Frontal cortex (tissue), 4 donors: Measurements from ENCODE around the gene TNFRSF21. TPM values are rescaled to one million over a fixed set of nuclear protein-coding genes. Genes with fewer than 3 reads are reported as not detected.
A peak's percentile ranks its signal among the peaks of the same experiment; 100 is the strongest.
"Not testable (repeated sequence)": the region's sequence is repeated elsewhere in the genome, so short reads cannot be mapped to it uniquely, and the experiment has no call there.

ENCODE experiments used
- DNase-seq, 2 donors: peaks; one replicate each; pipeline ENCODE4 v3.0.0; 2012; ENCODE audit warnings: low spot score in 2 of 2
- FAIRE-seq: peaks from 2 replicates; lab custom pipeline; 2012; peaks lifted over from hg19 to GRCh38; lab: Jason Lieb, UNC
- total RNA-seq: library from RNA; depleted of rRNA; stranded (reverse); fragments of >200 nt; gene quantifications from one replicate; pipeline ENCODE4 v1.2.3, GENCODE V29; 2014
- donor health status: control.
- donor health status: control.
- donor health status: control.

The TNFRSF21 gene
- total RNA-seq, 1 donor from 2014 or later = 54.2 TPM

GRCh38 chr6:47323887-47324286, 14.2 kb upstream of the TNFRSF21 start:
- DNase-seq (no peak), FAIRE-seq (no peak)

GRCh38 chr6:47323321-47323720, 13.6 kb upstream of the TNFRSF21 start:
- FAIRE-seq = no peak
- no peak for DNase-seq

- FAIRE-seq = no peak
- no peak for DNase-seq
These were observed 11.9 kb upstream of the TNFRSF21 start for GRCh38 chr6:47321577-47321976.

- FAIRE-seq (no peak), DNase-seq (no peak)
These were observed 10.2 kb upstream of the TNFRSF21 start for GRCh38 chr6:47319867-47320266.

GRCh38 chr6:47319382-47319781, 9.7 kb upstream of the TNFRSF21 start:
- no peak for FAIRE-seq
- DNase-seq = no peak

GRCh38 chr6:47318236-47318989, 8.7 kb upstream of the TNFRSF21 start:
- DNase-seq (no peak), FAIRE-seq (no peak)

GRCh38 chr6:47315181-47315580, 5.5 kb upstream of the TNFRSF21 start:
- FAIRE-seq, DNase-seq: not testable (repeated sequence)

GRCh38 chr6:47310131-47310480, 401 bp upstream of the TNFRSF21 start:
- DNase-seq (no peak), FAIRE-seq (no peak)

GRCh38 chr6:47308552-47309290, 984 bp downstream of the TNFRSF21 start:
- no peak for FAIRE-seq
- DNase-seq = peak; percentile 22 to 46

GRCh38 chr6:47308198-47308517, 1.5 kb downstream of the TNFRSF21 start:
- DNase-seq (peak in 1 of 2 donors; percentile 13), FAIRE-seq (no peak)

GRCh38 chr6:47307362-47308197, 2.1 kb downstream of the TNFRSF21 start:
- DNase-seq (no peak), FAIRE-seq (no peak)

- DNase-seq = no peak
- FAIRE-seq = no peak
These were observed 2.8 kb downstream of the TNFRSF21 start for GRCh38 chr6:47306887-47307286.

GRCh38 chr6:47303861-47304260, 5.8 kb downstream of the TNFRSF21 start:
- FAIRE-seq (no peak), DNase-seq (no peak)

GRCh38 chr6:47303342-47303741, 6.4 kb downstream of the TNFRSF21 start:
- FAIRE-seq (no peak), DNase-seq (no peak)

GRCh38 chr6:47302043-47302442, 7.7 kb downstream of the TNFRSF21 start:
- DNase-seq = no peak
- no peak for FAIRE-seq

- FAIRE-seq = no peak
- no peak for DNase-seq
These were observed 8.3 kb downstream of the TNFRSF21 start for GRCh38 chr6:47301441-47301840.

GRCh38 chr6:47300417-47300816, 9.3 kb downstream of the TNFRSF21 start:
- FAIRE-seq (no peak), DNase-seq (no peak)

- DNase-seq (no peak), FAIRE-seq (no peak)
These were observed 9.7 kb downstream of the TNFRSF21 start for GRCh38 chr6:47299965-47300364.

GRCh38 chr6:47298475-47298874, 11.2 kb downstream of the TNFRSF21 start:
- DNase-seq (no peak), FAIRE-seq (no peak)

- FAIRE-seq = no peak
- no peak for DNase-seq
These were observed 14.7 kb downstream of the TNFRSF21 start for GRCh38 chr6:47294990-47295389.

- DNase-seq (no peak), FAIRE-seq (no peak)
These were observed 16.8 kb downstream of the TNFRSF21 start for GRCh38 chr6:47292944-47293343.
